Uterus (tissue), 4 donors: ENCODE measurements around the gene USP46. TPM values are rescaled to one million over a fixed set of nuclear protein-coding genes. Genes with fewer than 3 reads are reported as not detected.

Experiments
- DNase-seq, 2 donors: peaks; one replicate each; pipeline ENCODE4 v3.0.0-alpha.2; 2019 to 2020
- H3K27ac ChIP-seq, 2 donors: fragments of 200-600 bp; sonication (generic); 1 replicate in 1 of 2; 2 replicates in 1 of 2; pipeline ENCODE4 v1.5.1; 2016 to 2018
- H3K27me3 ChIP-seq, 2 donors: fragments of 200-600 bp; sonication (generic); one replicate each; pipeline ENCODE4 v1.5.1; 2018 to 2019; ENCODE audit warnings: control low read depth in 1 of 2
- H3K36me3 ChIP-seq, 2 donors: fragments of 200-600 bp; sonication (generic); one replicate each; pipeline ENCODE4 v1.5.1; 2019; ENCODE audit warnings: control low read depth in 1 of 2
- H3K4me1 ChIP-seq, 2 donors: fragments of 200-600 bp; sonication (generic); one replicate each; pipeline ENCODE4 v1.5.1; 2018 to 2019; ENCODE audit warnings: control low read depth in 1 of 2
- H3K4me3 ChIP-seq, 2 donors: fragments of 200-600 bp; sonication (generic); 1 replicate in 1 of 2; 2 replicates in 1 of 2; pipeline ENCODE4 v1.5.1; 2018 to 2019; ENCODE audit warnings: mild to moderate bottlenecking in 1 of 2
- H3K9me3 ChIP-seq, 2 donors: fragments of 200-600 bp; sonication (generic); one replicate each; pipeline ENCODE4 v1.5.1; 2019; ENCODE audit warnings: control low read depth in 1 of 2
- CTCF ChIP-seq, 4 experiments: fragments of 200-600 bp in 2 of 4; fragments of 450-650 bp in 2 of 4; sonication (generic) in 2 of 4; IDR thresholded peaks; one replicate each; pipeline ENCODE4 v1.5.1; 2016 to 2019; ENCODE audit warnings: antibody characterized with exemption in 4 of 4, mild to moderate bottlenecking in 2 of 4, moderate library complexity in 1 of 4
- POLR2A ChIP-seq, 2 donors: fragments of 450-650 bp; IDR thresholded peaks; one replicate each; pipeline ENCODE4 v1.6.1; 2016; ENCODE audit warnings: antibody characterized with exemption in 2 of 2, mild to moderate bottlenecking in 1 of 2, moderate library complexity in 1 of 2
- intact Hi-C: fragments of 100-400 bp; cut with DNase I; formaldehyde crosslinking; loops from one replicate; pipeline ENCODE4 v1.15.1; 2023; ENCODE audit warnings: low total_unique reads
- total RNA-seq, 4 donors: library from RNA; depleted of rRNA in 3 of 4; stranded (reverse); fragments of >200 nt in 3 of 4; gene quantifications; one replicate each; pipeline versions ENCODE4 v1.1.0 to v1.2.4, GENCODE V29; 2014 to 2023
- donor health status: DM: yes; HTN: yes; CAD: no.

Gene USP46
- total RNA-seq, 4 donors from 2014 or later: 0.51 to 33.5 (median 16.5) TPM

- TF ChIP-seq CTCF (IDR thresholded peaks at IDR 0.05) (no peak), POLR2A (IDR thresholded peaks at IDR 0.05) (no peak)
- H3K4me3 ChIP-seq: no peak overlapping the region
- no peaks in the 10 kb centered on the region for H3K4me1 ChIP-seq
- H3K36me3 ChIP-seq: no peaks in the 10 kb centered on the region
- intact Hi-C loops: no loop called here
- no peak overlapping the region for H3K27ac ChIP-seq
- no peaks in the 10 kb centered on the region for H3K9me3 ChIP-seq
- DNase-seq: no peak
- H3K27me3 ChIP-seq: no peaks in the 10 kb centered on the region
Measured at GRCh38 chr4:52635130-52635529, 24.0 kb downstream of the USP46 start.

GRCh38 chr4:52633846-52634245, 25.3 kb downstream of the USP46 start:
- H3K27me3 ChIP-seq: no peaks in the 10 kb centered on the region
- no peaks in the 10 kb centered on the region for H3K36me3 ChIP-seq
- TF ChIP-seq POLR2A (IDR thresholded peaks at IDR 0.05): no peak
- no peak for TF ChIP-seq CTCF (IDR thresholded peaks at IDR 0.05)
- no peaks in the 10 kb centered on the region for H3K9me3 ChIP-seq
- no peak overlapping the region for H3K27ac ChIP-seq
- DNase-seq: no peak
- no peak overlapping the region for H3K4me3 ChIP-seq
- H3K4me1 ChIP-seq: no peaks in the 10 kb centered on the region
- intact Hi-C loops: no loop called here

- Histone ChIP-seq H3K4me3 (no peak overlapping the region), H3K4me1 (no peaks in the 10 kb centered on the region), H3K27me3 (no peaks in the 10 kb centered on the region), H3K9me3 (no peaks in the 10 kb centered on the region), H3K36me3 (no peaks in the 10 kb centered on the region), H3K27ac (no peak overlapping the region)
- TF ChIP-seq CTCF (IDR thresholded peaks at IDR 0.05): no peak
- no peak for TF ChIP-seq POLR2A (IDR thresholded peaks at IDR 0.05)
- DNase-seq: no peak
- intact Hi-C loops: no loop called here
Measured at GRCh38 chr4:52628974-52629373, 30.1 kb downstream of the USP46 start.

GRCh38 chr4:52628543-52628942, 30.6 kb downstream of the USP46 start:
- Histone ChIP-seq H3K36me3 (no peaks in the 10 kb centered on the region), H3K27ac (no peak overlapping the region), H3K4me1 (no peaks in the 10 kb centered on the region), H3K4me3 (no peak overlapping the region), H3K27me3 (no peaks in the 10 kb centered on the region), H3K9me3 (no peaks in the 10 kb centered on the region)
- TF ChIP-seq POLR2A (IDR thresholded peaks at IDR 0.05): no peak
- no peak for TF ChIP-seq CTCF (IDR thresholded peaks at IDR 0.05)
- no peak for DNase-seq
- intact Hi-C loops: no loop called here

GRCh38 chr4:52627876-52628275, 31.2 kb downstream of the USP46 start:
- intact Hi-C loops: no loop called here
- DNase-seq: no peak
- H3K27me3 ChIP-seq: no peaks in the 10 kb centered on the region
- TF ChIP-seq POLR2A (IDR thresholded peaks at IDR 0.05) (no peak), CTCF (IDR thresholded peaks at IDR 0.05) (no peak)
- no peaks in the 10 kb centered on the region for H3K4me1 ChIP-seq
- H3K36me3 ChIP-seq: no peaks in the 10 kb centered on the region
- H3K4me3 ChIP-seq: no peak overlapping the region
- H3K27ac ChIP-seq: no peak overlapping the region
- H3K9me3 ChIP-seq: no peaks in the 10 kb centered on the region
